HG03064 (cell line): ENCODE data around the gene RELCH.

ENCODE experiments used
- ATAC-seq: cut with Tn5 transposase; IDR thresholded peaks from one replicate; pipeline ENCODE4 v1.9.1; 2021; ENCODE audit warnings: low read depth; ENCODE audit not compliant: unreplicated experiment

RELCH gene

DNA sequence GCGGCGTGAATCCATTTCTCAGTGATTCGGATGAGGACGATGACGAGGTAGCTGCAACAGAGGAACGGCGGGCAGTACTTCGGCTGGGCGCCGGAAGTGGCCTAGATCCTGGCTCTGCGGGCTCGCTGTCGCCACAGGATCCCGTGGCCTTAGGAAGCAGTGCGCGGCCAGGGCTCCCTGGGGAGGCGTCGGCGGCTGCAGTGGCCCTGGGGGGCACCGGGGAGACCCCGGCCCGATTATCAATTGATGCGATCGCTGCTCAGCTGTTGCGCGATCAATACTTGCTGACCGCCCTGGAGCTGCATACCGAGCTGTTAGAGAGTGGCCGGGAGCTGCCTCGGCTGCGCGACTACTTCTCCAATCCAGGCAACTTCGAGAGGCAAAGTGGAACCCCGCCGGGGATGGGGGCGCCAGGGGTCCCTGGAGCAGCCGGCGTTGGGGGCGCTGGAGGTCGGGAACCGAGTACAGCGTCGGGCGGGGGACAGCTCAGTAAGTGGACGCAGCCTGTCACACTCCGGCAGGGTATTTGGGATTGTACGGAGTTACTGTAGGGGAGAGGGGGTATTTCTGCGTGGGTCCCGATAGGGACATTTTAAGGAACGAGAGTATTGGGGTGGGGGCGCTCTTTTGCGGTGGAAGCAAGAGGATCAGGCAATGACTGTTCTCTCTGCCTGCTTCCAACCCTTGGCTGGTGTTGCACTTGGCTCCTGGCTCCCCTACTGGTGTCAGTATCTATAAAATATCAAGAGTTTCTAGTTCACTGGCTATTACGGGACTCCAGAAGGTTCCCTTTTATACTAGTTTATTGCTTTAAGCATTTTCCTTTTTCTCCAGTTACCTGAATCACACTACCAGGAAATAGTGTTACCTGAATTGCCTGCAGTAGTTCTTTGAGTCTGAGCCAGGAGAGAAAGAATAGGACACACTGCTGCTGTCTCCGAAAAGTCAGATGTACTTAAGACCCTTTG lies 772 bp downstream of the RELCH start:
- ATAC-seq, result peak; percentile 6

GRCh38 chr18:62189208-62189607 lies 2.2 kb downstream of the RELCH start:
- ATAC-seq, result no peak

- no peak for ATAC-seq
Observed at GRCh38 chr18:62196079-62196478, 9.0 kb downstream of the RELCH start.

- no peak for ATAC-seq
Observed at GRCh38 chr18:62196980-62197379, 9.9 kb downstream of the RELCH start.

DNA sequence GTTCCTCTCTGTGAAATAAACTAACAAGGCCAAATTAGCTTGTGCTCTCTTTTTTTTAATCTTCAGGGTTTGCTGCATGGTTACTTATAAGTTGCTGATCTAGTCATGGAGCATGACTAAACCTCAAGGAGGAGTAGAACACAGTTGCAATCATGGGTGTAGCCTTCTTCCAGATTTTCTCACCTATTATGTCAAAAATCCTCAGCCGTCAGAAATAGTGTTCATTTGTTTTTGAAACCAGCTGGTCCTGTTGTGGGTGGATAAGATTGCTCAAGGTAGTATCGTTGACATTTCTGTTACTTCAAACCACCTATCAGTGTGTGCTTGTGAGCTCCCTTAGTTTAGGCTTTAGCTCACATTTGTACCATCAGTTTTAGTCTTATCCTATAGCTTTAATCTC lies 11.2 kb downstream of the RELCH start:
- no peak for ATAC-seq

GRCh38 chr18:62199629-62200028 lies 12.6 kb downstream of the RELCH start:
- no peak for ATAC-seq

GRCh38 chr18:62200121-62200914 lies 13.3 kb downstream of the RELCH start:
- no peak for ATAC-seq

- ATAC-seq, result no peak
Observed at GRCh38 chr18:62201870-62202269, 14.8 kb downstream of the RELCH start.

DNA sequence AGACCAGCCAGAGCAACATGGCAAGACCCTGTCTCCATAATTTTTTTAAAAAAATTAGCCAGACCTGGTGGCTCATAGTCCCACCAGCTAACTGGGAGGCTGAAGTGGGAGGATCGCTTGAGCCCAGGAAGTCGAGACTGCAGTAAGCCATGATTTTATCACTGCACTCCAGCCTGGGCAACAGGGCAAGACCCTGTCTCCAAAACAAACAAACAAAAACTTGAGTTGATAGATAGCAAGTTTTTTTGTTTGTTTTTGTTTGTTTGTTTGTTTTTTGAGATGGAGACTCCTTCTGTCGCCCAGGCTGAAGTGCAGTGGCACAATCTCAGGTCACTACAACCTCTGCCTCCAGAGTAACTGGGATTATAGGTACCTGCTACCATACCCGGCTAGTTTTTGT lies 18.8 kb downstream of the RELCH start:
- no peak for ATAC-seq

- ATAC-seq, result no peak
Observed at GRCh38 chr18:62206593-62206992, 19.5 kb downstream of the RELCH start.

DNA sequence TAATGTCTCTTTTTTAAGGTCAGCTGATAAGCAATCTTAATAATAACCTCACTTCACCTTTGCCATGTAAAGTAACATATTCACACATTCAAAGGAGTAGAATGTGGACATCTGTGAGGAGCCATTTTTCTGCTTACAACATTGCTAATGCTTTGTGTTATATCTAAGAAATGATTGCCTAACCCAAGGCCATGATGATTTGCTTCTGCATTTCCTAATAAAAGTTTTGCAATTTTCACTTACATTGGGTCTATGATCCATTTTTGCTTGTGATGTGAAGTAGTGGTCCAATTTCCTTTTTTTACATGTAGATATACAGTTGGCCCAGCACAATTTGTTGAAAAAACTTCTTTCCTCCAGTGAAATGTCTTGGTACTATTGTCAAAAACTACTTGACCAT lies 22.0 kb downstream of the RELCH start:
- no peak for ATAC-seq

DNA sequence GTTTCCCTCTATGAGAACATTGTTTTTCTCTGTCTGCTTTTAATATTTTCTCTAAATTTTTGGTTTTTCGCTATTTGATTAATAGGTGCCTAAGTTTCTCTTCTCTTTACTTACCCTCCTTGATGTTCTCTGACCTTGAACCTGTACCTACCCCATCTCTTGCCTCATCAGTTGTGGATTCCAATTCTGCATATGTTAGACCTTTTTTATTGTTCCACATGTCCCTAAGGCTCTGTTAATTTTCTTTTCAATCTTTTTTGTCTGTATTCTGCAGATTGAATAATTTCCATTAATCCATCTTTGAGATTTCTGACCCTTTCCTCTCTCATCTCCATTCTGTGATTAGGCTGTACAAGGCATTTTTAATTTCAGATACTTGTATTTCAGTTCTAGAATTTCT lies 23.1 kb downstream of the RELCH start:
- no peak for ATAC-seq

GRCh38 chr18:62211325-62211828 lies 24.3 kb downstream of the RELCH start:
- ATAC-seq, result no peak

GRCh38 chr18:62214790-62215189 lies 27.7 kb downstream of the RELCH start:
- ATAC-seq, result no peak

DNA sequence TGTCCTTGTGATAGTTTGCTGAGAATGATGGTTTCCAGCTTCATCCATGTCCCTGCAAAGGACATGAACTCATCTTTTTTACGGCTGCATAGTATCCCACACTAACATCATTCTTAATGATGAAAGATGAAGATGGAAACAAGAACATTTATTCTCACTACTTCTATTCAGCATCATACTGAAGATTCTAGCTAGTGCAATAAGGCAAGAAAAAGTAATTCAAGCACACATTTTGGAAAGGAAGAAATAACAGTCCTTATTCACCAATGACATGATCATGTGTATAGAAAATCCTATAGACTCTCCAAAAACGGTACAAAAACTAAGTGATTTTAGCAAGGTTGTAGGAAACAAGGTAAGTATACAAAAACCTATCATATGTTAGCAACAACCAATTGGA lies 37.2 kb downstream of the RELCH start:
- no peak for ATAC-seq

DNA sequence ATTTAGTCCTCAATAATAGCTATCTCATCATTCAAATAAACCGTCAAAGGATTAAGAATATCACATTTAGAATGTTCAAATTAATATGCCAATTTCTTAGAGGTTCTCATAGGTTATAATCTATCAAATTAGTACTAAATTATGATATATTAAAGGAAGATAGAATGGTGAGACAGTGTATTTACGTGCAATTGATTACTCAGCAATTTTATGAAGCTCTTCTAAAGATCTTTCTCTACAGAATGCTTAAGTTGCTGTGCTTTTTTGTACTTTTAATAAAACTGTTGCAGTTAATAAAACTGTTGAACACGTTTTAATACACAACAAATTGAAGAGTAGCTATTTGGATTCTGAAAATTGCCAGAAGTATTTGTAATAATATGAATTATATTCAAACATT lies 39.0 kb downstream of the RELCH start:
- no peak for ATAC-seq

DNA sequence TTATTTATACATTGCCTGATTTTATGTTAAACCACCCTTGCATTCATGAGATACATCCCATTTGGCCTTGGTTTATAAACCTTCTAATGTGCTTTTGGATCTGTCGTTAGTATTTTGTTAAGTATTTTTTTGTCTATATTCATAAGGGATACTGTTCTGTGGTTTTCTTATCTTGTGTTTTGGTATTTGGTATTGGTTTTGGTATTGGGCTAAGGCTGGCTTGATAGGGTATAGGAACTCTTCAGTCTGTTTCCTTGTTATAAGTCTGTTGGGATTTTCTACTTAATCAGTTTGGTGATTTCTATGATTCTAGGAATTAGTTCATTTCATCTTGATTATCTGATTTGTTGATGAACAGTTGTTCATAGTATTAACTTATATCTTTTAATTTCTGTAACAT lies 49.2 kb downstream of the RELCH start:
- no peak for ATAC-seq

DNA sequence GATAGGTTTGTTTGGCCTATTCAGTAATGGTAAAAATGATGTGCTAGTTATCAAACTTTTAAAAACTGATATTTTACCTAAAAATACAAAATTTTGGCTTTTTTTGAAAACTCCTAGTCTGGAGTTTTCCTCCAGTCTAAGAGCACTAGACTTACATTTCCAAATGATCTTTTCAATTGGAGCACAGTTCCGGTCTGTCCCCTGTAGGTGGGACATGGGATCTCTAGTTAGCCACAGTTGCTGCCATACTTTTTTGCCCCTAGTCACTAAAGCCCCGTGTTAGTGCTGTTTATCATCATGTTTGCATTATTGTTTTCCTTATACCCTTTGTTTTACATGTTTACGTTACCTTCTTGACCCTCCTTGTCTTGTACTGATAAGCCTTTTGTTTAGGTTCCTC lies 52.4 kb downstream of the RELCH start:
- ATAC-seq, result no peak

DNA sequence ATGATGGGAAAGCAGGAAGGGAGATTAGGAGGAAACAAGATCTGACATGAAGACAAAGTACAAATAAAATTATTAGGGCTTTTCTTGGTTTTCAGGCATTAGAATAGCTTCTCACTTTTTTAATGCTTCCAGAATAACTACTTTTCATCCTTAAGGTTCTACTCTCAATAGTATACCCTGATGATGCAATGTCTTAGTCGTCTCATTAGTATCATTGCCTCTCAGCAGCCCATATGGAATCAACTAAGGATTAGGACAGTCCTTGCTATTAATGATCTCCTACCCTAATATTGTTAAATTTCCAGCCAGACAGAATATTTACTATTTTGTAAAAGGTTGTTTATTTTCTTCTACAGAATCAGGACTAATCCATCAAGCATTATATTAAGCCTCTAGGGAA lies 55.9 kb downstream of the RELCH start:
- ATAC-seq, result no peak

DNA sequence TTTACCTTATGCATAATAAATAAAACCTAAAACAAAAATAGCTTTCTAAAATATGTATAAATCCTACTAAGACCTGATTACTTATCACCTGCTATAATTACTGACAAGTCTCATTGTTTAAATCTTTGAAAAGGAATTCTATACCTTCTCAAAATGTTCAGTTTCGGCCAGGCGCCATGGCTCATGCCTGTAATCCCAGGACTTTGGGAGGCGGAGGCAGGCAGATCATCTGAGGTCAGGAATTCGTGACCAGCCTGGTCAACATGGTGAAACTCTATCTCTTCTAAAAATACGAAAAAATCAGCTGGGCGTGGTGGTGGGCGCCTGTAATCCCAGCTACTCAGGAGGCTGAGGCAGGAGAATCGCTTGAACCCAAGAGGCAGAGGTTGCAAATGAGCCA lies 58.1 kb downstream of the RELCH start:
- ATAC-seq, result no peak

DNA sequence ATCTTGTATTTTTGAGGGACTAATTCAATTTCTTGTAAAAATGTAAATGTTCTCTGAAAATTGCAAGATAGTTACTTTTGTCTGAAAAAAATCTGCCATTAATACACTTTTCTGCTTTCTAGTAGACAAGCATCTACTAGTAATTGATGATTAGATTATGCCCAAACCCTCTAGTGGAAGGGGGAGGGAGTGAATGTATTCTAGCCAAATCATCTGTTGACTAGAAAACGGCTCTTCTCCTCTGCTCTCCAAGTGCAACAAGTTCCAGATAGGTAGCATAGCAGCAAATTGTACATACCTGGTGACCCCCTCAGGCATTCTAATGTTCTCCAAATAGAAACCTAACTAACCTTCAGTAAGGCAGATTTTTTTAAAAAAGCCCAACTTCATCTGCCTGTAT lies 58.6 kb downstream of the RELCH start:
- no peak for ATAC-seq

DNA sequence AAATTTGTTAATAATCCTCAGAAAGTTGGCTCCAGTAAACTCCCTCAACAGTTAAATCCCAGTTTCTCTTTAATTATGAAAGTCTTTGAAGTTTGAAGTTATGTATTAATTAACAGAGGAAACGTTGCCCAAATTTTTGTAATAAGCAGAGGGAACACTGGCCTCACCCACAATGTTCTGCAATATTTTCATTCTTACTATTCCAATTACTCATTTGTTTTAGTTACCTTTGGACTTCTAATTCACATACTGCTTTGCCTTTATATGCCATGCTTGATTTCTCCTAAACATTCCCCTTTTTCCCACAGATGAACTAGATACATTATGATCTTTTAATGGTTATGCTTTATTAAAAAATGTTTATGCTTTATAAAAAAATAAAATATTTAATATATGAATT lies 61.3 kb downstream of the RELCH start:
- ATAC-seq, result no peak
